HCT116 (cell line): ENCODE measurements around the gene MUC5B. TPM values are rescaled to one million over a fixed set of nuclear protein-coding genes. Genes with fewer than 3 reads are reported as not detected.

Experiments
- ELF1 ChIP-seq: IDR thresholded peaks from 2 replicates; pipeline ENCODE4 v1.6.1; 2012; ENCODE audit warnings: low read depth, borderline replicate concordance
- FOSL1 ChIP-seq: IDR thresholded peaks from 2 replicates; pipeline ENCODE4 v1.6.1; 2012; ENCODE audit warnings: low read depth
- POLR2A ChIP-seq: IDR thresholded peaks from 2 replicates; pipeline ENCODE4 v1.7.0; 2011; ENCODE audit warnings: borderline replicate concordance; ENCODE audit not compliant: insufficient read depth, insufficient read length; ENCODE audit errors: extremely low read depth
- POLR2AphosphoS5 ChIP-seq: IDR thresholded peaks from 2 replicates; pipeline ENCODE4 v1.6.1; 2011; ENCODE audit warnings: mild to moderate bottlenecking, low read depth, low read length, moderate library complexity
- RAD21 ChIP-seq: IDR thresholded peaks from 2 replicates; pipeline ENCODE4 v1.6.1; 2012; ENCODE audit warnings: low read depth, mild to moderate bottlenecking
- YY1 ChIP-seq: IDR thresholded peaks from 2 replicates; pipeline ENCODE4 v1.6.1; 2011; ENCODE audit warnings: low read length, low read depth, moderate library complexity, mild to moderate bottlenecking; ENCODE audit not compliant: insufficient replicate concordance; ENCODE audit errors: extremely low read depth
- total RNA-seq: library from RNA; stranded (reverse); gene quantifications from one replicate; pipeline ENCODE4 v1.2.1, GENCODE V29; 2021; ENCODE audit not compliant: unreplicated experiment
- TF ChIP-seq, protein P1 (sequence below): IDR thresholded peaks from 2 replicates; pipeline ENCODE4 v1.6.1; 2011; ENCODE audit warnings: mild to moderate bottlenecking, low read length, moderate library complexity; ENCODE audit not compliant: insufficient replicate concordance; ENCODE audit errors: extremely low read depth
- TF ChIP-seq, protein P2 (sequence below): IDR thresholded peaks from 2 replicates; pipeline ENCODE4 v1.6.1; 2012; ENCODE audit warnings: low read depth

The MUC5B gene
- total RNA-seq, 1 experiment from 2014 or later, result 1.5 TPM

DNA sequence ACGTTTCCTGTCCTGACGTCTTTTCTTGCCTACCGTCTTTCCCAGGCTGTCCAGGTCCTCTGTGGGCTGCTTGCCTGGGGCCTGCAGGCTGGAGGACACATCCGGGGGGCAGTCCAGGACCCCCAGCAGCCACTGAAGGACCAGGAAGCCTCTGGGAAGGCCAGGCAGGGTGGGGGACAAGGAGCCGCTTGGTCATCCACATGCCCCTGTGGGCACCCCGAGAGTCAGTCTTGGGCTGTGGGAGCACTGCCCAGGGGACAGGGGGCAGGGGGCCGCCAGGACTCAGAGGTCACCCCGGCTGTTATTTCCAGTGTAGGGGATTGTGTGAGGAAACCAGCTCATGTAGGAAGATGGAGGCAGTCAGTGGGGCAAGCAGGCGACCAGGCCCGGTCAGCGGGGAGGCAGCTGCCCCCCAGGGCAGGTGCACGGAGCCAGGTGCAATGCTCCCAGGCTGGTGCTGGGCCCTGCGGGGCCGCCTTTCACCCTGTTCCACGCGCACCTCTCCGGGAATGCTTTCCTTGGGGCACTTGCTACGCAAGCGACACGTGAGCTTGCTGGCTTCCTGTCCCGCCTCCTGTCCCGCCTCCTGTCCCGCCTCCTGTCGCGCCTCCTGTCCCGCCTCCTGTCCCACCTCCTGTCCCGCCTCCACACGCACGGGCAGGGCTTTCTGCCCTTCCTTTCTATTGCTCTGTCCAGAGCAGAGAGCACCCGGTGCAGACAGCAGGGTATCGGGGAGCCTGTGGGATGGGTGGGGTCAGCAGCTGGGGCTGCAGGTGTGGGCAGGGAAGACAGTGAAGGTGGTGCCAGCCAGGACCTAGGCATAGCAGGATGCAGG lies 39.5 kb downstream of the MUC5B start (continued):
- TF ChIP-seq, protein P1, sequence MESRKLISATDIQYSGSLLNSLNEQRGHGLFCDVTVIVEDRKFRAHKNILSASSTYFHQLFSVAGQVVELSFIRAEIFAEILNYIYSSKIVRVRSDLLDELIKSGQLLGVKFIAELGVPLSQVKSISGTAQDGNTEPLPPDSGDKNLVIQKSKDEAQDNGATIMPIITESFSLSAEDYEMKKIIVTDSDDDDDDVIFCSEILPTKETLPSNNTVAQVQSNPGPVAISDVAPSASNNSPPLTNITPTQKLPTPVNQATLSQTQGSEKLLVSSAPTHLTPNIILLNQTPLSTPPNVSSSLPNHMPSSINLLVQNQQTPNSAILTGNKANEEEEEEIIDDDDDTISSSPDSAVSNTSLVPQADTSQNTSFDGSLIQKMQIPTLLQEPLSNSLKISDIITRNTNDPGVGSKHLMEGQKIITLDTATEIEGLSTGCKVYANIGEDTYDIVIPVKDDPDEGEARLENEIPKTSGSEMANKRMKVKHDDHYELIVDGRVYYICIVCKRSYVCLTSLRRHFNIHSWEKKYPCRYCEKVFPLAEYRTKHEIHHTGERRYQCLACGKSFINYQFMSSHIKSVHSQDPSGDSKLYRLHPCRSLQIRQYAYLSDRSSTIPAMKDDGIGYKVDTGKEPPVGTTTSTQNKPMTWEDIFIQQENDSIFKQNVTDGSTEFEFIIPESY, result no peak
- TF ChIP-seq FOSL1 (no peak), POLR2AphosphoS5 (peak; percentile 92), ELF1 (no peak), YY1 (no peak), POLR2A (peak; percentile 85), RAD21 (no peak)
- TF ChIP-seq, protein P2, sequence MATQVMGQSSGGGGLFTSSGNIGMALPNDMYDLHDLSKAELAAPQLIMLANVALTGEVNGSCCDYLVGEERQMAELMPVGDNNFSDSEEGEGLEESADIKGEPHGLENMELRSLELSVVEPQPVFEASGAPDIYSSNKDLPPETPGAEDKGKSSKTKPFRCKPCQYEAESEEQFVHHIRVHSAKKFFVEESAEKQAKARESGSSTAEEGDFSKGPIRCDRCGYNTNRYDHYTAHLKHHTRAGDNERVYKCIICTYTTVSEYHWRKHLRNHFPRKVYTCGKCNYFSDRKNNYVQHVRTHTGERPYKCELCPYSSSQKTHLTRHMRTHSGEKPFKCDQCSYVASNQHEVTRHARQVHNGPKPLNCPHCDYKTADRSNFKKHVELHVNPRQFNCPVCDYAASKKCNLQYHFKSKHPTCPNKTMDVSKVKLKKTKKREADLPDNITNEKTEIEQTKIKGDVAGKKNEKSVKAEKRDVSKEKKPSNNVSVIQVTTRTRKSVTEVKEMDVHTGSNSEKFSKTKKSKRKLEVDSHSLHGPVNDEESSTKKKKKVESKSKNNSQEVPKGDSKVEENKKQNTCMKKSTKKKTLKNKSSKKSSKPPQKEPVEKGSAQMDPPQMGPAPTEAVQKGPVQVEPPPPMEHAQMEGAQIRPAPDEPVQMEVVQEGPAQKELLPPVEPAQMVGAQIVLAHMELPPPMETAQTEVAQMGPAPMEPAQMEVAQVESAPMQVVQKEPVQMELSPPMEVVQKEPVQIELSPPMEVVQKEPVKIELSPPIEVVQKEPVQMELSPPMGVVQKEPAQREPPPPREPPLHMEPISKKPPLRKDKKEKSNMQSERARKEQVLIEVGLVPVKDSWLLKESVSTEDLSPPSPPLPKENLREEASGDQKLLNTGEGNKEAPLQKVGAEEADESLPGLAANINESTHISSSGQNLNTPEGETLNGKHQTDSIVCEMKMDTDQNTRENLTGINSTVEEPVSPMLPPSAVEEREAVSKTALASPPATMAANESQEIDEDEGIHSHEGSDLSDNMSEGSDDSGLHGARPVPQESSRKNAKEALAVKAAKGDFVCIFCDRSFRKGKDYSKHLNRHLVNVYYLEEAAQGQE, result no peak
- TF ChIP-seq, all 23 proteins: peak for 4
